HCT116 (cell line): ENCODE measurements around the gene TFE3. TPM values are rescaled to one million over a fixed set of nuclear protein-coding genes. Genes with fewer than 3 reads are reported as not detected.

Experiments
- ATAC-seq: fragments of 200-7000 bp; cut with Tn5 transposase; 2 replicates; pipeline ENCODE4 v1.9.1; 2020; ENCODE audit warnings: mild to moderate bottlenecking, moderate library complexity
- BruUV-seq: library from RNA; stranded (reverse); fragments of 400-500 nt; replicated peaks from 2 replicates; lab custom pipeline; 2021; lab: Mats Ljungman, UMichigan
- CTCF ChIA-PET: fragments of 300-600 bp; sonication (Branson Sonifier 250); formaldehyde crosslinking; loops from one replicate; lab custom pipeline; 2021; ENCODE audit warnings: antibody characterized with exemption; lab: Charles Lee
- POLR2A ChIA-PET: fragments of 300-600, 350-600 bp; sonication (Branson Sonifier 250); formaldehyde crosslinking; loops from one replicate; lab custom pipeline; 2021; ENCODE audit warnings: antibody characterized with exemption; lab: Charles Lee
- RAD21 ChIA-PET, 2 experiments: fragments of 300-600 bp; sonication (Branson Sonifier 250); formaldehyde crosslinking; loops; one replicate each; lab custom pipeline; 2023; ENCODE audit warnings: low total read pairs in 2 of 2; ENCODE audit not compliant: uncharacterized antibody in 2 of 2, unreplicated experiment in 2 of 2, low non-redundant PET in 1 of 2; lab: Charles Lee
- DNase-seq: peaks from one replicate; pipeline ENCODE4 v3.0.0-alpha.2; 2010; ENCODE audit warnings: low read depth, low spot score
- H2AFZ ChIP-seq: fragments of 200-600 bp; shearing (Covaris generic), sonication (generic); 2 replicates; pipeline ENCODE4 v1.6.1; 2017; ENCODE audit warnings: low read depth, mixed run types, mixed read lengths, antibody characterized with exemption, low read length; ENCODE audit not compliant: poor library complexity, severe bottlenecking
- H3K27ac ChIP-seq: 2 replicates; pipeline ENCODE4 v1.5.1; 2012; ENCODE audit warnings: low read depth, low read length
- H3K27me3 ChIP-seq: fragments of 200-600 bp; sonication (generic); 2 replicates; pipeline ENCODE4 v1.6.1; 2016; ENCODE audit warnings: mixed run types, low read length, mixed read lengths; ENCODE audit not compliant: insufficient read depth
- H3K36me3 ChIP-seq, 2 experiments: fragments of 200-500 bp in 1 of 2; fragments of 200-600 bp in 1 of 2; sonication (Bioruptor generic) in 1 of 2; sonication (generic) in 1 of 2; 2 replicates each; pipeline versions ENCODE4 v1.5.1 to v1.6.1; 2014 to 2016; ENCODE audit warnings: low read length in 2 of 2, inconsistent platforms in 1 of 2, mixed read lengths in 1 of 2, mixed run types in 1 of 2; ENCODE audit not compliant: insufficient read depth in 2 of 2, control insufficient read depth in 1 of 2
- H3K4me1 ChIP-seq, 2 experiments: fragments of 200-600 bp in 1 of 2; sonication (generic) in 1 of 2; 2 replicates each; pipeline versions ENCODE4 v1.5.1 to v1.6.1; 2012 to 2017; ENCODE audit warnings: low read length in 2 of 2, inconsistent platforms in 1 of 2, mild to moderate bottlenecking in 1 of 2, mixed read lengths in 1 of 2, mixed run types in 1 of 2, moderate library complexity in 1 of 2; ENCODE audit not compliant: insufficient read depth in 2 of 2, control insufficient read depth in 1 of 2
- H3K4me2 ChIP-seq: fragments of 200-600 bp; sonication (generic); 2 replicates; pipeline ENCODE4 v1.6.1; 2017; ENCODE audit warnings: mixed run types, low read length, mixed read lengths
- H3K4me3 ChIP-seq, 2 experiments: fragments of 200-600 bp in 1 of 2; sonication (generic) in 1 of 2; replicated peaks in 1 of 2; 2 replicates each; pipeline ENCODE4 v1.5.1; 2011 to 2016; ENCODE audit warnings: low read length in 2 of 2, control low read depth in 1 of 2, low read depth in 1 of 2, mild to moderate bottlenecking in 1 of 2, mixed read lengths in 1 of 2, mixed run types in 1 of 2
- H3K79me2 ChIP-seq: fragments of 200-600 bp; sonication (generic); 2 replicates; pipeline ENCODE4 v1.6.1; 2017; ENCODE audit warnings: mild to moderate bottlenecking, mixed run types, low read length, moderate library complexity, mixed read lengths; ENCODE audit not compliant: insufficient read depth
- H3K9ac ChIP-seq: fragments of 200-600 bp; sonication (generic); 2 replicates; pipeline ENCODE4 v1.6.1; 2016; ENCODE audit warnings: low read length, mixed read lengths
- H3K9me2 ChIP-seq: fragments of 200-600 bp; sonication (generic), shearing (Covaris generic); 2 replicates; pipeline ENCODE4 v1.6.1; 2017; ENCODE audit warnings: mixed run types, mild to moderate bottlenecking, moderate library complexity; ENCODE audit not compliant: insufficient read depth
- H3K9me3 ChIP-seq, 2 experiments: fragments of 200-500 bp in 1 of 2; fragments of 200-600 bp in 1 of 2; sonication (Bioruptor generic) in 1 of 2; sonication (generic) in 1 of 2; 2 replicates each; pipeline ENCODE4 v1.6.1; 2014 to 2017; ENCODE audit warnings: low read length in 2 of 2, mixed read lengths in 2 of 2, inconsistent platforms in 1 of 2, low read depth in 1 of 2, mild to moderate bottlenecking in 1 of 2, mixed run types in 1 of 2, moderate library complexity in 1 of 2; ENCODE audit not compliant: control insufficient read depth in 1 of 2, insufficient read depth in 1 of 2
- H4K20me1 ChIP-seq: fragments of 200-600 bp; sonication (generic), shearing (Covaris generic); 2 replicates; pipeline ENCODE4 v1.6.1; 2017; ENCODE audit warnings: mixed run types, mild to moderate bottlenecking, moderate library complexity; ENCODE audit not compliant: insufficient read depth
- CBX3 ChIP-seq: IDR thresholded peaks from 2 replicates; pipeline ENCODE4 v1.6.1; 2012; ENCODE audit warnings: low read depth
- EGR1 ChIP-seq: IDR thresholded peaks from 2 replicates; pipeline ENCODE4 v1.6.1; 2012; ENCODE audit warnings: low read depth
- POLR2A ChIP-seq: IDR thresholded peaks from 2 replicates; pipeline ENCODE4 v1.7.0; 2011; ENCODE audit warnings: borderline replicate concordance; ENCODE audit not compliant: insufficient read depth, insufficient read length; ENCODE audit errors: extremely low read depth
- RAD21 ChIP-seq: IDR thresholded peaks from 2 replicates; pipeline ENCODE4 v1.6.1; 2012; ENCODE audit warnings: low read depth, mild to moderate bottlenecking
- intact Hi-C: fragments of 100-400 bp; cut with micrococcal nuclease; formaldehyde crosslinking; loops from 2 replicates; pipeline ENCODE4 v1.10.0; 2022
- total RNA-seq: library from RNA; stranded (reverse); gene quantifications from one replicate; pipeline ENCODE4 v1.2.1, GENCODE V29; 2021; ENCODE audit not compliant: unreplicated experiment
- TF ChIP-seq, protein P1 (sequence below): IDR thresholded peaks from 2 replicates; pipeline ENCODE4 v1.6.1; 2012; ENCODE audit warnings: low read depth
- TF ChIP-seq, protein P2 (sequence below), 3 experiments: fragments of 200-600 bp in 1 of 3; sonication (generic) in 1 of 3; IDR thresholded peaks in 2 of 3; conservative IDR thresholded peaks in 1 of 3; 2 replicates each; pipeline ENCODE4 v1.5.1; 2012 to 2017; ENCODE audit warnings: low read depth in 2 of 3, low read length in 2 of 3, antibody characterized with exemption in 1 of 3, borderline replicate concordance in 1 of 3, control low read depth in 1 of 3, mild to moderate bottlenecking in 1 of 3, mixed read lengths in 1 of 3, mixed run types in 1 of 3, moderate library complexity in 1 of 3; ENCODE audit not compliant: insufficient read depth in 1 of 3

The TFE3 gene
- total RNA-seq, 1 experiment from 2014 or later: 17.1 TPM

DNA sequence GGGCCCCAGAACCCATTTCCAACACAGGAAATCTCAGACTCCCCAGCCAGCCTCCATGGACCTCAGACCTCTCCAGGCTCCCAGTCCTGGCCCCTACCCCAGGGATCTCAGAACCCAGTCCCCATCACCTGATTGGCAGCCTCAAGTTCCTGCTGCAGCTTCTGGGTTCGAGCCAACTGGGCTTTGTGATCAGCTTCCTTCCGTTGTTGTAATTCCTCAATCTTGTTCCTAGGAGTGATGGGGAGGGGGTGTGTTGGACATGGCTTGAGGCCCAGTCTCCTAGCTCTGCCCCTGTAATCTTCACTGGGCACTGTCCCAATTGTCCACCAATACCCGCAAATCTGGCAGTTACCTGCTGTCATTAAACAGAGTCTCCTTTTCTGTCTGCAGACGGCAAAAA is 53.7 kb downstream of the TFE3 start (continued):
- TF ChIP-seq, protein P1, sequence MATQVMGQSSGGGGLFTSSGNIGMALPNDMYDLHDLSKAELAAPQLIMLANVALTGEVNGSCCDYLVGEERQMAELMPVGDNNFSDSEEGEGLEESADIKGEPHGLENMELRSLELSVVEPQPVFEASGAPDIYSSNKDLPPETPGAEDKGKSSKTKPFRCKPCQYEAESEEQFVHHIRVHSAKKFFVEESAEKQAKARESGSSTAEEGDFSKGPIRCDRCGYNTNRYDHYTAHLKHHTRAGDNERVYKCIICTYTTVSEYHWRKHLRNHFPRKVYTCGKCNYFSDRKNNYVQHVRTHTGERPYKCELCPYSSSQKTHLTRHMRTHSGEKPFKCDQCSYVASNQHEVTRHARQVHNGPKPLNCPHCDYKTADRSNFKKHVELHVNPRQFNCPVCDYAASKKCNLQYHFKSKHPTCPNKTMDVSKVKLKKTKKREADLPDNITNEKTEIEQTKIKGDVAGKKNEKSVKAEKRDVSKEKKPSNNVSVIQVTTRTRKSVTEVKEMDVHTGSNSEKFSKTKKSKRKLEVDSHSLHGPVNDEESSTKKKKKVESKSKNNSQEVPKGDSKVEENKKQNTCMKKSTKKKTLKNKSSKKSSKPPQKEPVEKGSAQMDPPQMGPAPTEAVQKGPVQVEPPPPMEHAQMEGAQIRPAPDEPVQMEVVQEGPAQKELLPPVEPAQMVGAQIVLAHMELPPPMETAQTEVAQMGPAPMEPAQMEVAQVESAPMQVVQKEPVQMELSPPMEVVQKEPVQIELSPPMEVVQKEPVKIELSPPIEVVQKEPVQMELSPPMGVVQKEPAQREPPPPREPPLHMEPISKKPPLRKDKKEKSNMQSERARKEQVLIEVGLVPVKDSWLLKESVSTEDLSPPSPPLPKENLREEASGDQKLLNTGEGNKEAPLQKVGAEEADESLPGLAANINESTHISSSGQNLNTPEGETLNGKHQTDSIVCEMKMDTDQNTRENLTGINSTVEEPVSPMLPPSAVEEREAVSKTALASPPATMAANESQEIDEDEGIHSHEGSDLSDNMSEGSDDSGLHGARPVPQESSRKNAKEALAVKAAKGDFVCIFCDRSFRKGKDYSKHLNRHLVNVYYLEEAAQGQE: no peak
- TF ChIP-seq, protein P2, sequence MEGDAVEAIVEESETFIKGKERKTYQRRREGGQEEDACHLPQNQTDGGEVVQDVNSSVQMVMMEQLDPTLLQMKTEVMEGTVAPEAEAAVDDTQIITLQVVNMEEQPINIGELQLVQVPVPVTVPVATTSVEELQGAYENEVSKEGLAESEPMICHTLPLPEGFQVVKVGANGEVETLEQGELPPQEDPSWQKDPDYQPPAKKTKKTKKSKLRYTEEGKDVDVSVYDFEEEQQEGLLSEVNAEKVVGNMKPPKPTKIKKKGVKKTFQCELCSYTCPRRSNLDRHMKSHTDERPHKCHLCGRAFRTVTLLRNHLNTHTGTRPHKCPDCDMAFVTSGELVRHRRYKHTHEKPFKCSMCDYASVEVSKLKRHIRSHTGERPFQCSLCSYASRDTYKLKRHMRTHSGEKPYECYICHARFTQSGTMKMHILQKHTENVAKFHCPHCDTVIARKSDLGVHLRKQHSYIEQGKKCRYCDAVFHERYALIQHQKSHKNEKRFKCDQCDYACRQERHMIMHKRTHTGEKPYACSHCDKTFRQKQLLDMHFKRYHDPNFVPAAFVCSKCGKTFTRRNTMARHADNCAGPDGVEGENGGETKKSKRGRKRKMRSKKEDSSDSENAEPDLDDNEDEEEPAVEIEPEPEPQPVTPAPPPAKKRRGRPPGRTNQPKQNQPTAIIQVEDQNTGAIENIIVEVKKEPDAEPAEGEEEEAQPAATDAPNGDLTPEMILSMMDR (IDR thresholded peaks at IDR 0.05 in 2 of 3, conservative IDR thresholded peaks at IDR 0.05 in 1 of 3; ENCODE audit: borderline replicate concordance in 1 of 3, insufficient read depth in 1 of 3, low read depth in 2 of 3, low read length in 2 of 3): no peak
- TF ChIP-seq CBX3 (no peak), RAD21 (no peak), POLR2A (no peak), EGR1 (no peak)

DNA sequence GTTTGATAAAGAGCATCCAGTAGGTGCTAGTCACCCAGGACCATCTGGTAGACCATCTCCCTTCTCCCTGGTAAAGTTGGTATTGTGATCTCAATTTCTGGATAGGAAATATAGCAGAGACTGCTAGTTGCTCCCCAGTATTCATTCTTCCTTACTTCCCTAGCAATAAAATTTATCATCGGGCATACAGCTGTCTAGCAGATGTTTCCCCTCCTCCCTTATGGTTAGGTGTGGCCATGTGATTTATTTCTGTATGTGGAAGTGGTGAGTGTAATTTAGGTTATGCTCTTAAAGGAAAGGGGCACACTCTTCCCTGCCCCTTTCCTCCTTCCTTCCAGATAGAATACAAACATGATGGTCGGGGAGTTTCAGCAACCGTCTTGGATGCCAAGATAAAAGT is 59.3 kb downstream of the TFE3 start:
- ChIA-PET POLR2A (no interaction called here), RAD21 (no interaction called here), CTCF (no interaction called here)

More for the DNA sequence above, 59.3 kb downstream of the TFE3 start:
- no peaks in the 10 kb centered on the region for H4K20me1 ChIP-seq
- BruUV-seq: no TSS peak
- no peak overlapping the region for H3K27ac ChIP-seq
- no peaks in the 10 kb centered on the region for H3K27me3 ChIP-seq
- no peak overlapping the region for H2AFZ ChIP-seq
- no peak overlapping the region for H3K9ac ChIP-seq
- H3K36me3 ChIP-seq: peaks cover 0 to 7% of the 10 kb centered on the region in 2 experiments; a peak in 1 of 4 replicates
- no peaks in the 10 kb centered on the region for H3K79me2 ChIP-seq
- ATAC-seq (no peak), DNase-seq (no peak)
- H3K4me1 ChIP-seq: no peaks in the 10 kb centered on the region
- no peaks in the 10 kb centered on the region for H3K9me2 ChIP-seq
- no peak for TF ChIP-seq POLR2A
- intact Hi-C loops: no loop called here
- H3K4me2 ChIP-seq: no peak overlapping the region
- H3K9me3 ChIP-seq: no peaks in the 10 kb centered on the region
- H3K4me3 ChIP-seq: no peak overlapping the region
